A673 (cell line): ENCODE data around the gene ZDHHC16. TPM values are rescaled to one million over a fixed set of nuclear protein-coding genes. Genes with fewer than 3 reads are reported as not detected.

Source experiments
- BruUV-seq: library from RNA; stranded (reverse); fragments of 400-500 nt; replicated peaks from 2 replicates; lab custom pipeline; 2021; lab: Mats Ljungman, UMichigan
- CTCF ChIA-PET: fragments of 300-600 bp; sonication (Branson Sonifier 250); formaldehyde crosslinking; loops from one replicate; lab custom pipeline; 2022; ENCODE audit warnings: antibody characterized with exemption; lab: Charles Lee
- POLR2A ChIA-PET: fragments of 300-600 bp; sonication (Branson Sonifier 250); formaldehyde crosslinking; loops from one replicate; lab custom pipeline; 2022; ENCODE audit warnings: antibody characterized with exemption; ENCODE audit not compliant: low non-redundant PET; lab: Charles Lee
- DNase-seq: peaks from one replicate; pipeline ENCODE4 v3.0.0-alpha.2; 2015; ENCODE audit warnings: low spot score
- H3K27ac ChIP-seq: fragments of 200-600 bp; sonication (generic); 2 replicates; pipeline ENCODE4 v1.5.1; 2016; ENCODE audit warnings: mixed run types, low read depth, mild to moderate bottlenecking, mixed read lengths, antibody characterized with exemption, low read length; ENCODE audit not compliant: poor library complexity, severe bottlenecking
- H3K27me3 ChIP-seq: fragments of 200-600 bp; sonication (generic); replicated peaks from 2 replicates; pipeline ENCODE4 v1.6.1; 2017; ENCODE audit warnings: mixed run types, low read depth, mild to moderate bottlenecking, mixed read lengths, antibody characterized with exemption, low read length; ENCODE audit not compliant: insufficient read depth, poor library complexity
- H3K36me3 ChIP-seq: fragments of 200-600 bp; sonication (generic); 2 replicates; pipeline ENCODE4 v1.6.1; 2016; ENCODE audit warnings: mixed run types, mild to moderate bottlenecking, mixed read lengths, antibody characterized with exemption, low read length; ENCODE audit not compliant: insufficient read depth, poor library complexity, severe bottlenecking
- H3K4me1 ChIP-seq: fragments of 200-600 bp; sonication (generic); 2 replicates; pipeline ENCODE4 v1.6.1; 2017; ENCODE audit warnings: mixed run types, mild to moderate bottlenecking, mixed read lengths, antibody characterized with exemption, low read length; ENCODE audit not compliant: insufficient read depth, poor library complexity, severe bottlenecking
- H3K4me3 ChIP-seq: fragments of 200-600 bp; sonication (generic); 2 replicates; pipeline ENCODE4 v1.5.1; 2016; ENCODE audit warnings: low read depth, mixed run types, mild to moderate bottlenecking, mixed read lengths, low read length; ENCODE audit not compliant: poor library complexity, severe bottlenecking
- H3K9me3 ChIP-seq: fragments of 200-600 bp; sonication (generic); 2 replicates; pipeline ENCODE4 v1.6.1; 2016; ENCODE audit warnings: mixed run types, low read depth, mild to moderate bottlenecking, mixed read lengths, antibody characterized with exemption, low read length; ENCODE audit not compliant: poor library complexity, severe bottlenecking
- CTCF ChIP-seq: fragments of 300-800, 200-600 bp; sonication (generic); conservative IDR thresholded peaks from 2 replicates; pipeline ENCODE4 v1.5.1; 2017; ENCODE audit warnings: low read depth, mild to moderate bottlenecking, antibody characterized with exemption, low read length, moderate library complexity, mixed read lengths
- EZH2 ChIP-seq: fragments of 200-600 bp; sonication (generic); IDR thresholded peaks from 2 replicates; pipeline ENCODE4 v1.6.1; 2017; ENCODE audit warnings: borderline replicate concordance, low read depth, mild to moderate bottlenecking, mixed read lengths, antibody characterized with exemption, low read length; ENCODE audit not compliant: poor library complexity, severe bottlenecking
- intact Hi-C: fragments of 100-400 bp; cut with micrococcal nuclease; formaldehyde crosslinking; loops from one replicate; pipeline ENCODE4 v1.10.0; 2022; ENCODE audit not compliant: unreplicated experiment
- total RNA-seq: library from RNA; stranded (reverse); gene quantifications from 2 replicates; pipeline ENCODE4 v1.2.3, GENCODE V29; 2021

ZDHHC16 gene
- total RNA-seq, 1 experiment from 2014 or later = 49.2 TPM

GRCh38 chr10:97459111-97459510, 13.1 kb downstream of the ZDHHC16 start:
- DNase-seq = no peak
- peaks cover 95% of the 10 kb centered on the region for H3K36me3 ChIP-seq
- ChIA-PET POLR2A (no interaction called here), CTCF (no interaction called here)
- H3K27ac ChIP-seq = no peak overlapping the region
- no peaks in the 10 kb centered on the region for H3K4me1 ChIP-seq
- H3K4me3 ChIP-seq = no peak overlapping the region
- H3K27me3 ChIP-seq = no peaks in the 10 kb centered on the region
- BruUV-seq = no TSS peak
- H3K9me3 ChIP-seq = no peaks in the 10 kb centered on the region
- TF ChIP-seq EZH2 (no peak), CTCF (no peak)
- intact Hi-C loops = no loop called here

GRCh38 chr10:97459933-97460332, 14.0 kb downstream of the ZDHHC16 start:
- ChIA-PET CTCF (no interaction called here), POLR2A (no interaction called here)
- Histone ChIP-seq H3K4me1 (no peaks in the 10 kb centered on the region), H3K27ac (no peak overlapping the region), H3K9me3 (no peaks in the 10 kb centered on the region), H3K27me3 (no peaks in the 10 kb centered on the region), H3K4me3 (no peak overlapping the region), H3K36me3 (peaks cover 93% of the 10 kb centered on the region)
- no TSS peak for BruUV-seq
- intact Hi-C loops = no loop called here
- no peak for DNase-seq
- TF ChIP-seq CTCF (no peak), EZH2 (no peak)

GRCh38 chr10:97462309-97462708, 16.3 kb downstream of the ZDHHC16 start:
- BruUV-seq = no TSS peak
- no peak for DNase-seq
- TF ChIP-seq EZH2 (no peak), CTCF (no peak)
- ChIA-PET POLR2A (no interaction called here), CTCF (no interaction called here)
- H3K36me3 ChIP-seq = peaks cover 91% of the 10 kb centered on the region
- no peaks in the 10 kb centered on the region for H3K9me3 ChIP-seq
- no peaks in the 10 kb centered on the region for H3K27me3 ChIP-seq
- intact Hi-C loops = no loop called here
- no peaks in the 10 kb centered on the region for H3K4me1 ChIP-seq
- no peak overlapping the region for H3K27ac ChIP-seq
- H3K4me3 ChIP-seq = no peak overlapping the region
